Middle frontal gyrus (tissue), 1 donor: ENCODE results near the gene UBE2L5.
A peak's percentile ranks its signal among the peaks of the same experiment; 100 is the strongest.

Source experiments
- DNase-seq: peaks from one replicate; pipeline ENCODE4 v3.0.0-alpha.2; 2015; ENCODE audit warnings: low spot score; ENCODE audit errors: extremely low spot score

Gene UBE2L5

DNA sequence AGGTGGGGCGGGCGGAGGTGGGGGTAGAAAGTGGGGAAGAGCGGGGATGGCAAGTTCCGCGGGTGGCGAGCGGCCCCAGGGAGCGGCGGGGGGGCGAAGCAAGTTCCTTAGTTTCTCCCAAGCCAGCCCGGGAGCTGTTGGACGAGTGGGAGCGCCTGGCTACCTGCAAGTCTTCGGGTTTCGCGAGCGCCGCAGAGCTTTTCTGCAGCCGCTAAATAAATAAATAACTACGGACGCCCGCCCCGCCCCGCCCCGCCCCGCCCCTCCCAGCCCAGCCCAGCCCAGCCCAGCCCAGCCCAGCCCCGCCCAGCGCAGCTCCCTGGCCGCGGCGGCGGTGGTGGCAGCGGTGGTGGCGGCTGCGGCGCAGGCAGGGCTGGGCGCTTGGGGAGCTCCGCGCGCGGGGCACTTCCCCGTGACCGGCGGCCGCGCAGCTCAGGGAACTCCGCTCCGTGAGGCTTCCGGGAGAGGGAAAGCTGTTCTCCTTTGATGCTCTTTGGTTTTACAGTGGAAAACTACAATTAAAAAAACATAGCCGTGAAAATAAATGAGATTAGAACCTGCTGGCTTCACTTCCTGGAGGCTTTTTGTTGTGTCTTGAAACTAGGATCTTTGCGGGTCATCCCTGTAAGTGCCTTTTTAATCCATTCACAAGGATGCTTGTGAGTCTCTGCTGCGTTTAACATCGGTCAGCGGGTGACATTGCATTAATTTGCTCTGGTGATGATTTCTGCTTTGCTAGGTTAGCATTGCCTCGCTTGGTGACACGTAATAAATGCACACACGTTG is at the start of gene UBE2L5:
Gene UBE2L5 (plus strand): TSS at position 440 of the 786 bp plus-strand sequence. CDS start 5,498 bp downstream, outside the sequence.
- DNase-seq, result no peak

GRCh38 chr13:30373727-30374126 is 48.6 kb upstream of the UBE2L5 start:
- DNase-seq, result no peak

GRCh38 chr13:30375265-30375835 is 46.9 kb upstream of the UBE2L5 start:
- DNase-seq, result no peak

DNA sequence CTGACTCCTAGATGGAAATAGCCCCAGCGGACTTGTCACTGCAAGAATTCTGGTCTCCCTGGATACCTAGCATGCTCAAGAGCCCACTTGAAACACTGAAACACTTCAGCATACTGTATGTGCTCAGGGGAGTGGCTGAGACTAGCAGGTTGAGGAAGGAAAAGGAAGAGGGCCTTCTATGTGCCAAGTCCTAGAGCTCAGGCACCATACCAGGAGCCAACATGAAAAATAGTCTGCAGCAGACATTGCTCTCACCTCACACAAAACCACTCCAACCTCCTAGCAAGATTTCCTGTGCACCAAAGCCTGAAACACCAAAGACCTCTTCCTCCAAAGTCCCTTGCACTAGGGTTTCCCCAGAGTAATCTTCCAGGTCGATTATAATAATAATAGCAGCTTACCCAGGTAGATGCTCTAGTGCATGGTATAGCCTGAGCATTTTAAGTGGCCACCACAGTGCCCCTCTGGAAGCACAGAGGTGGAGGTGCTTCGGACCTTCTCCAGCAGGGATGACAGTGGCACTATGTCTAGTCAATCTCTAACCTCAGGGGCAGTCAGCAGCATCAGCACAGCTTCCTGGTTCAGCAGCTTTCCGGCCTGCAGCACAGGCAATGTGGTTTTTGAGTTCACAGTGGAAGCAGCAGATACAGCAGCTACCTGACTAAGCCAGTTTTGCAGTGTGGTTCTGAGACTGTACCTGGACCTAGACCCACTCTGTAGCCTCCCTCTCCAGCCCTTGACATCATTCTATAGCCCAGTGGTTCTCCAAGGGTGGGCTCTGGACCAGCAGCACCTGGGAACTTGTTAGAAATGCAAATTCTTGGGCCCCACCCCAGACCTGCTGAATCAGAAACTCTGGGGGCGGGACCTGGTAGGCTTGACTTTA is 45.6 kb upstream of the UBE2L5 start:
- DNase-seq, result no peak

DNA sequence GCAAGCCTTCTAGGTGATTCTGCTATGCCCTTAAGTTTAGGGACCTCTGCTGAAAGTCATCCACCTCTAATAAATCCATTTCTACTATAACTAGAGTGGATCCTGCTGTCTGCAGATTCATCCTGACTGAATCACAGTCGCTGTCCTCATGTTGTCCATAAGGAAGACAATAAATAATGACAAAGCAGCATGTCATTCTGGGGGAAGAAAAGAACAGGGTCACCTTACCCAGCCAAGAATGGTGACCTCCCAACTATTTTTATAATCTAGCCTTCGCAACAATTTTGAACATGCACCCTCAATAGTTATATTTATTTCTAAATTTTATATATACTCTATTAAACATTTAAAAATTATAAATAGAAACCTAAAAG is 45.0 kb upstream of the UBE2L5 start:
- DNase-seq, result no peak

- DNase-seq, result no peak
These were observed 44.1 kb upstream of the UBE2L5 start for GRCh38 chr13:30378191-30378590.

DNA sequence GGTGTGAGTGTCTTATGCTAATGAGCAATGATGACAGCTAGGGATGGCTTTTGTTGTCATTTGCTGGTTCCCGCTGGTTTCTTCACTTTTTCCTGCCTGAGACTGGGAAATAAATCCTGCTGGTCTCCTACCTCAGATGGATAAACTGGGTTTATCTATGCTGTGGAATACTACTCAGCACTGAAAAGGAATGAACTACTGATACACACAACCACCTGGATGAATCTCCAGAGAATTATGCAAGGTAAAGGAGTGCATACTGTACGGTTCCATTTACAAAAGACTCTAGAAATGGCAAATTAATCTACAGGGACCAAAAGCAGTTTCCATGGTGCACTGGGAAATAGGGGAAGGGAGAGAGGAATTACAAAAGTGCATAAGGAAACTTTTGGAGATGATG is 41.2 kb upstream of the UBE2L5 start:
- DNase-seq, result no peak

GRCh38 chr13:30382836-30383525 is 39.3 kb upstream of the UBE2L5 start:
- DNase-seq, result no peak

DNA sequence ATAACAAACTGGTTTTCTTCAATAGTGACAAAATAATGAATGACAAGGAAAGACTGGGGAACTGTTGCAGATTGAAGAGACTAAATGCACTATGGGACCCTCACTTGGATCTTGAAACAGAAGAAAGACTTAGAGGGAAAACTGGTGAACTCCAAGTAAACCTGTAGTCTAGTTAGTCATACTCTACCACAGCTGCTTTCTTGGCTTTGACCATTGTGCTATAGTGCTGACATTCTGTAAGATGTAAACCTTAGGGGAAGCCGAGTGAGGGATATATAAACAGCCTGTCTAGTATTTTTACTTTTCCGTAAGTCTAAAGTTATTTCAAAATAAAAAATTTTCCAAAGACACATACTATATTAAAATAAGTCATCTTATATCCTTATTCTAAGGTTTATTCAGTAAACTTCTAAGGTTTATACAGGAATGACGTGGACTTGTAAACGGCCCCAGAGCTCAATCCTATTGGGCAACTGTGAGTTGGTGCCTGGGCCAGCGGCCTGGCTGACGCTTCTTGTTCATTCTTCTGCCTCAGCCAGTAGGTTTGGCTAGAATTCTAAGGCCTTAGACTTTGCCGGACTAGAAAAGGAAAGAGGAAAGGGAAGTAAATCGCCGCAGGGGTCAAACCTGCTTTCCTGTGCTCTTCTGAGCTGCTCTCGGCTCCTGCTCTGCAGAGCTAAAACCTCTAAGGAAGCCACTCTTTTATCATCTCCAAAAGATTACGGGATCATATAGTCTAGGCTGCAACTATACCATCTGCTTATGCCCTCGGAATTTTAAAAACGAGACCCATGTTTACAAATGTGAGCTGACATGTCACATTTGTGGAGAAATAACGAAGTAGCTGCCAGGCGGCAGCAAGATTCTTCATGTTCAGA is 33.6 kb upstream of the UBE2L5 start:
- no peak for DNase-seq

DNA sequence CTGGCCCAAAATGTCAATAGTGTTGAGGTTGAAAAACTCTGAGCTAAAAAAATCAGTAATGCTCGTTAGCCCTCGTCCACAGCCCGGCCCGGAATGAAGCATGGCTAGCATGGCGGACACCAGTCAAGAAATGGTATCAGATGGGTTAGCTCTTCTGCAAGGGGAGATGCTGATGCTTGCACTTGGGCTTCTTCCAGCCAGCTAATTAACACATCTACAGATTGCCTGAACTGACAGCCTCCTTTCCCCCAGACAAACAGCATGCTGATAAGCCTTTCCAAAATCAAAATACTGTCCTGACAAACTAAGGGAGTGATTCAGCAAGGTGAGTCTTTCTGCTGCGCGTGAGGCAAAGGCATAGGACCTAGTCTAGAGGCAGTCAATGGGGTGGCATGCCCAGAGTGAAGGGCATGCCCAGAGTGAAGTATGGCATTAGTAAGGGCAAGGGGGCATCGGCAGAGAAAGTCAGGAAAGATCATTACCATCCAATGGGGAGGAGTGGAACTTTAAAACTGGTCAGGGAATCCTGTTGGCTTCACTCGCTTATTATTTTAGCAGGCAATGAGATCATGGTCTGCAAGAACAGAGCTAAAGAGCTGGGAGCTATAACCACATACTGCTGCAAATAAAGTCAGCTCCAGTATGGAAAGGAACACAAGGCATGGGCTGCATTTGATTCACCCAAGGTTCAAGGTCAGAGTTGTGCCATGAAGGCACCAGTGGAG is 30.2 kb upstream of the UBE2L5 start:
- DNase-seq, result no peak

GRCh38 chr13:30392681-30393045 is 29.6 kb upstream of the UBE2L5 start:
- no peak for DNase-seq

DNA sequence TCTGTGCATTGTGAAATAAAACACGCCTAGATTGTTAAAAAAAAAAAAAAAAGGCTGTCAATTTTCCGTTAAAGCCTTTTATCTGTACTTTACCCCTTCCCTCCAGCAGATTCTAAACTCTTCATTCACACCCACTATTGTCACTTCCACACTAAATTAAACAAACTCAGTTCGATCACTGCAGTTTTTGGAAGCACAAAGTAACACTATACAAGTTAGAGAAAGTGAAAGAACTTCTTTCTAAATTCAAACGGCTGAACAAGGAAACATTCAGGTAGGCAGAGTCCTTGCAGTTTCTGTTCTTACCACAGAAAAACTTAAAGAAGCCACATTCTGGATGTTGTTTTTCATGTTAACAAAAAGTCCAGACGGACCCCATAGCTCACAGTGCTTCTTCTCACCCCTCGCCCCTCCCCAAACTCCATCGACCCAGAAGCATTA is 27.5 kb upstream of the UBE2L5 start:
- DNase-seq, result no peak

DNA sequence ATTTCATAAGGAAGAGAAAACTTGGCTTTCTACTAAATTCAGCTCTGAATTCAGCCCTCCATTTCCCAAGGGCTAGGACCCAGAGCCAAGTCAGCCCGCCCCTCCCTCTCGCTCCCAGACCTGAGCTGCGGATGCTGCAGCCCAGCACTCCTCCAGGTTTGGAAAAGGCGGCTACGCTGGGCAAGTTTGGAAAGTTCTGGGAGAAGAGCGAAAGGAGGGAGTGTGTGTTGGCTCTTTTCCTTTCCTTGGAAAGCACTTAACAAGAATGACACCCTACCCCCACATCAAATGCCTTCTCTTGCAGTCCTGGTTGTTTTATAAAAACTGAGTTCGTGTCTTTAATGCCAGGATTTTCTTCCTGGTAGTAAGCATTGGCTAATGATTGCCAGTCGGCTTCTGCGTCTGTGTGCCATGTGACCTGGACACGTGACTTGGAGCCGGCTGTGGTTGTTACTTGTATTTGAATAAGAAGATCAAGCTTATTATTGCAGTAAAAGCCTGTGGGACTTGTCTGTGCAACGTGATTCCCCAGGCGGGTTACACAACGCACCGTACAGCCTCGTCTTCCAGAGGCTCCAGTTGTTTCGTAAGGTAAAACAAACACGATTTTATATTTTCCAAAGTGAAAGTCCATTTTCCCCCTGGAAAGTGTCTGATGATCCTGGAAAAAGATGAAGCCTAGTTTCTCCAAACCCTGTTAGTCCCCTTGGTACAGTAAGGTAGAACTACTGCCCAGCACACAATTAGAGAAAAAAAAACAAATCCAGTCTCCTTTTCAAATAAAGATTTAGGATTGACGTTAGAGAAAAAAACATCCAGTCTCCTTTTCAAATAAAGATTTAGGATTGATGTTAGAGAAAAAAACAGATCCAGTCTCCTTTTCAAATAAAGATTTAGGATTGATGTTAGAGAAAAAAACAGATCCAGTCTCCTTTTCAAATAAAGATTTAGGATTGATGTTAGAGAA is 26.8 kb upstream of the UBE2L5 start:
- DNase-seq, result peak; percentile 74

DNA sequence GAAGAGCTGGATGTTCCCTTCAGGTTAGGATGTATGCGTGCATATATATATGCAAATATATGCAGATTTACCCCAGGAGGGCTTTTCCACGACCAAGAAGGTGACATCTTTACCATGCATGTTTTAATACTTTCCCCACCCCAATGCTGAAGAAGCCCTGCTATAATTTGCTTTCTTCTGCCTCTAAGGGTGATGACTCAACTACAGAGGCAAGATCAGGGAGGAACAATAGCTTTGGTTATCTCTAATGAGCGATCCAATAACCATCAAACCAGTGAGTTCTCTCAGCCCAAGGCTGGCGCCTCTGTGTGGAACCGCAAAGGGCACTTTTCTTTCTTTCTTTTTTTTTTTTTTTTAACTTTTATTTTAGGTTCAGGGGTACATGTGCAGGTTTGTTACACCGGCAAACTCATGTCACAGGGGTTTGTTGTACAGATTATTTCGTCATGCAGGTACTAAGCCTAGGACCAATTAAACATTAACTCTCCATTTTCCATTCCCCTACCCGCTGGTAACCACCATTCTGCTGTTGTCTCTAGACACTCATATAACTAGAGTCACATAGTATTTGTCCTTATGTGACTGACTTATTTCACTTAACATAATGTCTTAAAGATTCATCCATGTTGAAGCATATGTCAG is 25.7 kb upstream of the UBE2L5 start:
- no peak for DNase-seq

DNA sequence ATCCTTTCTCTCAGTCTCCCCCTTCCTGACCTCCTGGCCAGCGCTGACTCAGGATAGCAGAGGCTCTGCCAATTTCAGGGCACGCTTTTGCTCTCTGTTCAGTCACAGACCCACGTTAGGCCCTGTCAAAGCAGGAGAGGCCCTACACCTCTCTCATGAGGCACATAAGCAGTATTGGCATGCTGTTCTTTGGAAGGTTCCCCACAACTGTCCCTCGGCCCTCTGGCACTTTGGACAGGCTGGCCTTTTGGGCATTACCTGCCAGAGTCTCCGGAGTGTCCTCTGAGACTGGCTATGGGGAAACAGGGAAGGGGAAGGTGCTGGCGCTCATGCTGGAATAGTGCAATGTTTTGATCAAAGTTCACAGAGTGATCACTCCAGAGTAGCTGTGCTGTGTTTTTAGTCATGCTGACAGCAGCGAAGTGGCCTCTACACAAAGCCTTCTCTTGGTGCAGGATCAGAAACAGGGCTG is 23.7 kb upstream of the UBE2L5 start:
- DNase-seq, result no peak

GRCh38 chr13:30400376-30400775 is 21.9 kb upstream of the UBE2L5 start:
- no peak for DNase-seq

DNA sequence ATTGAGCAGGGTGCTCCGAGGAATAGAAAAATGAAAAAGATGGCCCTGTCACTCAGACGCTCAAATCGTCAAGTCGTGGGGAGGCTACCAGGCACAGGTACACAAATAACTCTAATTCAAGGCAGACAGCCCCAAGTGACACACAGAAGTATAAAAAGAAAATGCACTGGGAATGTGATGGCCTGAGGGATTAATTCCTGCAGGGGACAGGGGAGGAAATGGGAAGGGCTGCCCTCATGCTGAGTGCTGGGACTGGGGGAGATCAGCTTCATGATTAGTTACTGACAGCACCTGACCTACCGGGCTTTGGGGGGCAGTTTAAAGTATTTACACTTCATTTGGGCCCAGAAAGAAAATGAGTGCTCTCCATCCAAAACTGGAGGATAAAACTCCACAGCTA is 20.9 kb upstream of the UBE2L5 start:
- no peak for DNase-seq

DNA sequence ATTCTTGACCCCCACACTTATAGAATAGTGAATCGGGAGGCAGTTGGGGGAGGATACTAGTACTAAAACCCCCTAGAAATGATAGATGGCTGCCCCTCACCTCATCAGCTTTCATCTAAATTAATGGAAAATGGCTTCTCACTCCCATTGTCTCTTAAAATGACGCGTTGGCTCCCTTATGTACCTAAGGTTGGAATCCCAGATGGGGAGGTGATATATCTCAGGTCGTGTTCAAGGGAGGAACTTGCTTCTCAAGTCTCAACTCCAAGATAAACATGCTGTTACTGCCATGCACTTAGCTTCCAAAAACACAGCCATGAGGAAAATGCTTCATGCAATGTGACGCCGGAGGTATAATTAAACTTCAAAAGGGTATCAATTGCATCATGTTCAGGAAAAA is 18.8 kb upstream of the UBE2L5 start:
- no peak for DNase-seq
